HepG2 (cell line): ENCODE data around the gene SLC38A9. TPM values are rescaled to one million over a fixed set of nuclear protein-coding genes. Genes with fewer than 3 reads are reported as not detected.

Experiments
- CEBPG ChIP-seq: IDR thresholded peaks from 2 replicates; pipeline ENCODE4 v1.6.1; 2016
- HMGA1 ChIP-seq: sonication (generic); formaldehyde crosslinking; conservative IDR thresholded peaks from 2 replicates; pipeline ENCODE4 v1.4.0; 2020; ENCODE audit warnings: missing genetic modification reagents
- HNRNPH1 ChIP-seq: fragments of 200-400 bp; formaldehyde crosslinking; optimal IDR thresholded peaks from 2 replicates; pipeline ENCODE3; 2017; ENCODE audit warnings: mild to moderate bottlenecking, low read depth, low read length
- HOXD1 ChIP-seq: sonication (generic); formaldehyde crosslinking; IDR thresholded peaks from 2 replicates; pipeline ENCODE4 v1.5.0; 2020; ENCODE audit warnings: missing genetic modification reagents
- KDM3A ChIP-seq: IDR thresholded peaks from 2 replicates; pipeline ENCODE4 v1.6.1; 2018; ENCODE audit warnings: low read depth, missing compliant biosample characterization
- KLF9 ChIP-seq: IDR thresholded peaks from 2 replicates; pipeline ENCODE4 v1.6.1; 2016; ENCODE audit warnings: low read depth
- NR2C2 ChIP-seq: sonication (generic); formaldehyde crosslinking; IDR thresholded peaks from 2 replicates; pipeline ENCODE4 v1.4.0; 2020; ENCODE audit warnings: missing genetic modification reagents, mild to moderate bottlenecking, moderate library complexity, borderline replicate concordance
- PHF8 ChIP-seq: sonication (generic); formaldehyde crosslinking; IDR thresholded peaks from 2 replicates; pipeline ENCODE4 v1.5.0; 2020; ENCODE audit warnings: missing genetic modification reagents
- PPARG ChIP-seq: conservative IDR thresholded peaks from 2 replicates; pipeline ENCODE4 v1.6.1; 2016; ENCODE audit warnings: missing biosample characterization, missing genetic modification reagents
- SRF ChIP-seq: IDR thresholded peaks from 2 replicates; pipeline ENCODE4 v1.6.1; 2011; ENCODE audit warnings: mild to moderate bottlenecking, low read depth, low read length, moderate library complexity
- SRY ChIP-seq: sonication (generic); formaldehyde crosslinking; IDR thresholded peaks from 2 replicates; pipeline ENCODE4 v1.8.0; 2022; ENCODE audit warnings: mild to moderate bottlenecking, missing genetic modification reagents
- TCF7 ChIP-seq: sonication (generic); IDR thresholded peaks from 2 replicates; pipeline ENCODE4 v1.6.1; 2016; ENCODE audit warnings: antibody characterized with exemption, low read depth
- ZMYM2 ChIP-seq: sonication (generic); formaldehyde crosslinking; IDR thresholded peaks from 2 replicates; pipeline ENCODE4 v1.8.0; 2022; ENCODE audit warnings: mild to moderate bottlenecking, missing genetic modification reagents
- ZNF136 ChIP-seq: sonication (generic); formaldehyde crosslinking; IDR thresholded peaks from 2 replicates; pipeline ENCODE4 v1.8.1; 2022; ENCODE audit warnings: low read depth, mild to moderate bottlenecking, moderate library complexity, missing genetic modification reagents
- ZNF260 ChIP-seq: sonication (generic); formaldehyde crosslinking; IDR thresholded peaks from 2 replicates; pipeline ENCODE4 v1.4.0; 2020; ENCODE audit warnings: missing genetic modification reagents, low read depth, mild to moderate bottlenecking, borderline replicate concordance
- ZNF577 ChIP-seq: sonication (generic); formaldehyde crosslinking; IDR thresholded peaks from 2 replicates; pipeline ENCODE4 v1.4.0; 2020; ENCODE audit warnings: mild to moderate bottlenecking, low read depth, missing genetic modification reagents, borderline replicate concordance
- ZNF775 ChIP-seq: sonication (generic); formaldehyde crosslinking; IDR thresholded peaks from 2 replicates; pipeline ENCODE4 v1.4.0; 2020; ENCODE audit warnings: missing genetic modification reagents, mild to moderate bottlenecking, moderate library complexity, borderline replicate concordance
- ZNF816 ChIP-seq: sonication (generic); formaldehyde crosslinking; IDR thresholded peaks from 2 replicates; pipeline ENCODE4 v1.8.0; 2022; ENCODE audit warnings: missing genetic modification reagents, mild to moderate bottlenecking, borderline replicate concordance
- ZNF850 ChIP-seq: sonication (generic); formaldehyde crosslinking; conservative IDR thresholded peaks from 2 replicates; pipeline ENCODE4 v1.9.0; 2021; ENCODE audit warnings: mild to moderate bottlenecking, missing genetic modification reagents
- polyA plus RNA-seq, 8 experiments: library from polyadenylated mRNA; depleted of rRNA in 3 of 8; stranded (reverse) in 7 of 8; unstranded in 1 of 8; fragments of >200 nt; fragmentation: Illumina TruSeq in 4 of 8; extraction: Trizol in 4 of 8; gene quantifications; 2 replicates each; pipeline versions ENCODE4 v1.2.1 to v1.2.3, GENCODE V29; 2011 to 2016; ENCODE audit warnings: low read depth in 4 of 8, missing spikeins in 1 of 8, mixed read lengths in 1 of 8; ENCODE audit not compliant: insufficient read depth in 1 of 8
- total RNA-seq, 5 experiments: library from RNA; depleted of rRNA; stranded (reverse); fragments of >200 nt; fragmentation: Illumina TruSeq; extraction: Trizol; gene quantifications; 2 replicates each; pipeline ENCODE4 v1.2.3, GENCODE V29; 2016; ENCODE audit warnings: low read depth in 1 of 5
- TF ChIP-seq, protein P1 (sequence below): fragments of 450-650 bp; IDR thresholded peaks from 2 replicates; pipeline ENCODE4 v1.6.1; 2016
- TF ChIP-seq, protein P2 (sequence below): sonication (generic); formaldehyde crosslinking; IDR thresholded peaks from 2 replicates; pipeline ENCODE4 v1.4.0; 2020; ENCODE audit warnings: missing genetic modification reagents
- TF ChIP-seq, protein P3 (sequence below): IDR thresholded peaks from 2 replicates; pipeline ENCODE4 v1.6.1; 2016; ENCODE audit warnings: low read depth
- TF ChIP-seq, protein P4 (sequence below): sonication (generic); formaldehyde crosslinking; IDR thresholded peaks from 2 replicates; pipeline ENCODE4 v1.4.0; 2020; ENCODE audit warnings: mild to moderate bottlenecking, missing genetic modification reagents
- TF ChIP-seq, protein P5 (sequence below): sonication (generic); formaldehyde crosslinking; IDR thresholded peaks from 2 replicates; pipeline ENCODE4 v1.5.1; 2020; ENCODE audit warnings: missing genetic modification reagents, mild to moderate bottlenecking, borderline replicate concordance

SLC38A9 gene
- total and polyA plus RNA-seq, 2 of the 13 experiments (the other 11 are each of a cell fraction or from before 2014, with no cell fraction given), result 19.3 to 36.0 TPM

DNA sequence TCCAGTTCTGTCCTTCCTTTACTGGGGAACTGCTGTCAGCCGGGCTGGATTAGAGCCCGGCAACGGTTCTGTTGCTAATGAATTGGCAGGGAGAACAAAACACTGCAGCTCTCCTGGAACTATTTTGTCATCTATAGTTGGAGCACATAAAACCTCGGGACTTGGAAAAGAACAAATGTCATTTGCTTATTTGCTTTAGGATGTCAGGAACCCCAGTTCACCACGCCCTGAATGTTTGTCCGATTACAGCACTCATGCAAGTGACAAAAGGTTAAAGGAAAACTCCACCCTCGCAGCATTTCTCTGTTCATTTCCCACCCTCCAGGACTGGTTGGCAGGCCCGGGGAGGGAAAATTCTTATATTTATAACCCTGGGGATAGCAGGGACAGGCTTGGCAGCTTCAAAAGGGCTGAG lies 110.9 kb downstream of the SLC38A9 start (continued):
- no peak for TF ChIP-seq HNRNPH1
- TF ChIP-seq, protein P1, sequence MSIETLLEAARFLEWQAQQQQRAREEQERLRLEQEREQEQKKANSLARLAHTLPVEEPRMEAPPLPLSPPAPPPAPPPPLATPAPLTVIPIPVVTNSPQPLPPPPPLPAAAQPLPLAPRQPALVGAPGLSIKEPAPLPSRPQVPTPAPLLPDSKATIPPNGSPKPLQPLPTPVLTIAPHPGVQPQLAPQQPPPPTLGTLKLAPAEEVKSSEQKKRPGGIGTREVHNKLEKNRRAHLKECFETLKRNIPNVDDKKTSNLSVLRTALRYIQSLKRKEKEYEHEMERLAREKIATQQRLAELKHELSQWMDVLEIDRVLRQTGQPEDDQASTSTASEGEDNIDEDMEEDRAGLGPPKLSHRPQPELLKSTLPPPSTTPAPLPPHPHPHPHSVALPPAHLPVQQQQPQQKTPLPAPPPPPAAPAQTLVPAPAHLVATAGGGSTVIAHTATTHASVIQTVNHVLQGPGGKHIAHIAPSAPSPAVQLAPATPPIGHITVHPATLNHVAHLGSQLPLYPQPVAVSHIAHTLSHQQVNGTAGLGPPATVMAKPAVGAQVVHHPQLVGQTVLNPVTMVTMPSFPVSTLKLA, result no peak
- no peak for TF ChIP-seq ZNF136 (CRISPR knock-in tag)
- TF ChIP-seq ZNF577 (CRISPR knock-in tag), result no peak
- TF ChIP-seq, protein P2, sequence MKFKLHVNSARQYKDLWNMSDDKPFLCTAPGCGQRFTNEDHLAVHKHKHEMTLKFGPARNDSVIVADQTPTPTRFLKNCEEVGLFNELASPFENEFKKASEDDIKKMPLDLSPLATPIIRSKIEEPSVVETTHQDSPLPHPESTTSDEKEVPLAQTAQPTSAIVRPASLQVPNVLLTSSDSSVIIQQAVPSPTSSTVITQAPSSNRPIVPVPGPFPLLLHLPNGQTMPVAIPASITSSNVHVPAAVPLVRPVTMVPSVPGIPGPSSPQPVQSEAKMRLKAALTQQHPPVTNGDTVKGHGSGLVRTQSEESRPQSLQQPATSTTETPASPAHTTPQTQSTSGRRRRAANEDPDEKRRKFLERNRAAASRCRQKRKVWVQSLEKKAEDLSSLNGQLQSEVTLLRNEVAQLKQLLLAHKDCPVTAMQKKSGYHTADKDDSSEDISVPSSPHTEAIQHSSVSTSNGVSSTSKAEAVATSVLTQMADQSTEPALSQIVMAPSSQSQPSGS (CRISPR knock-in tag), result peak; percentile 31; the same call in 1 of the 2 replicates
- TF ChIP-seq, protein P3, sequence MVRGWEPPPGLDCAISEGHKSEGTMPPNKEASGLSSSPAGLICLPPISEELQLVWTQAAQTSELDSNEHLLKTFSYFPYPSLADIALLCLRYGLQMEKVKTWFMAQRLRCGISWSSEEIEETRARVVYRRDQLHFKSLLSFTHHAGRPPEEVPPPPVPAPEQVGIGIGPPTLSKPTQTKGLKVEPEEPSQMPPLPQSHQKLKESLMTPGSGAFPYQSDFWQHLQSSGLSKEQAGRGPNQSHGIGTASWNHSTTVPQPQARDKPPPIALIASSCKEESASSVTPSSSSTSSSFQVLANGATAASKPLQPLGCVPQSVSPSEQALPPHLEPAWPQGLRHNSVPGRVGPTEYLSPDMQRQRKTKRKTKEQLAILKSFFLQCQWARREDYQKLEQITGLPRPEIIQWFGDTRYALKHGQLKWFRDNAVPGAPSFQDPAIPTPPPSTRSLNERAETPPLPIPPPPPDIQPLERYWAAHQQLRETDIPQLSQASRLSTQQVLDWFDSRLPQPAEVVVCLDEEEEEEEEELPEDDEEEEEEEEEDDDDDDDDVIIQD (CRISPR knock-in tag), result 0 out of 2 replicates have a peak, but pooled peaks have one; percentile 16
- no peak for TF ChIP-seq PHF8 (CRISPR knock-in tag)
- TF ChIP-seq ZNF850 (CRISPR knock-in tag), result no peak
- TF ChIP-seq KLF9 (CRISPR knock-in tag), result no peak
- TF ChIP-seq ZNF816 (CRISPR knock-in tag), result no peak
- no peak for TF ChIP-seq ZMYM2 (CRISPR knock-in tag)
- TF ChIP-seq CEBPG (CRISPR knock-in tag), result peak; percentile 24; the same call in 1 of the 2 replicates
- TF ChIP-seq SRY (CRISPR knock-in tag), result no peak
- no peak for TF ChIP-seq HOXD1 (CRISPR knock-in tag)
- TF ChIP-seq, protein P4, sequence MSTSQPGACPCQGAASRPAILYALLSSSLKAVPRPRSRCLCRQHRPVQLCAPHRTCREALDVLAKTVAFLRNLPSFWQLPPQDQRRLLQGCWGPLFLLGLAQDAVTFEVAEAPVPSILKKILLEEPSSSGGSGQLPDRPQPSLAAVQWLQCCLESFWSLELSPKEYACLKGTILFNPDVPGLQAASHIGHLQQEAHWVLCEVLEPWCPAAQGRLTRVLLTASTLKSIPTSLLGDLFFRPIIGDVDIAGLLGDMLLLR (CRISPR knock-in tag), result no peak
- TF ChIP-seq HMGA1 (CRISPR knock-in tag), result no peak
- 0 out of 2 replicates have a peak, but pooled peaks have one; percentile 19 for TF ChIP-seq PPARG (CRISPR knock-in tag)
- TF ChIP-seq KDM3A (CRISPR knock-in tag), result no peak
- 0 out of 2 replicates have a peak, but pooled peaks have one; percentile 17 for TF ChIP-seq TCF7
- no peak for TF ChIP-seq ZNF775 (CRISPR knock-in tag)
- TF ChIP-seq SRF, result no peak
- no peak for TF ChIP-seq ZNF260 (CRISPR knock-in tag)
- no peak for TF ChIP-seq NR2C2 (CRISPR knock-in tag)
- TF ChIP-seq, protein P5, sequence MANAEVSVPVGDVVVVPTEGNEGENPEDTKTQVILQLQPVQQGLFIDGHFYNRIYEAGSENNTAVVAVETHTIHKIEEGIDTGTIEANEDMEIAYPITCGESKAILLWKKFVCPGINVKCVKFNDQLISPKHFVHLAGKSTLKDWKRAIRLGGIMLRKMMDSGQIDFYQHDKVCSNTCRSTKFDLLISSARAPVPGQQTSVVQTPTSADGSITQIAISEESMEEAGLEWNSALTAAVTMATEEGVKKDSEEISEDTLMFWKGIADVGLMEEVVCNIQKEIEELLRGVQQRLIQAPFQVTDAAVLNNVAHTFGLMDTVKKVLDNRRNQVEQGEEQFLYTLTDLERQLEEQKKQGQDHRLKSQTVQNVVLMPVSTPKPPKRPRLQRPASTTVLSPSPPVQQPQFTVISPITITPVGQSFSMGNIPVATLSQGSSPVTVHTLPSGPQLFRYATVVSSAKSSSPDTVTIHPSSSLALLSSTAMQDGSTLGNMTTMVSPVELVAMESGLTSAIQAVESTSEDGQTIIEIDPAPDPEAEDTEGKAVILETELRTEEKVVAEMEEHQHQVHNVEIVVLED (CRISPR knock-in tag), result no peak
